HG03108 (cell line): ENCODE results near the gene TUBA1C.
"Not testable (repeated sequence)": the region's sequence is repeated elsewhere in the genome, so short reads cannot be mapped to it uniquely, and the experiment has no call there.

ENCODE experiments used
- ATAC-seq: cut with Tn5 transposase; IDR thresholded peaks from one replicate; pipeline ENCODE4 v1.9.1; 2021; ENCODE audit warnings: moderate library complexity; ENCODE audit not compliant: unreplicated experiment

The TUBA1C gene

GRCh38 chr12:49305762-49306510 is 41.1 kb downstream of the TUBA1C start:
- no peak for ATAC-seq

- no peak for ATAC-seq
These were observed 44.5 kb downstream of the TUBA1C start for GRCh38 chr12:49309386-49309785.

- ATAC-seq = not testable (repeated sequence)
These were observed 45.6 kb downstream of the TUBA1C start for GRCh38 chr12:49310451-49311000.

GRCh38 chr12:49314811-49315210 is 49.9 kb downstream of the TUBA1C start:
- no peak for ATAC-seq

- not testable (repeated sequence) for ATAC-seq
These were observed 52.2 kb downstream of the TUBA1C start for GRCh38 chr12:49317118-49317517.

- not testable (repeated sequence) for ATAC-seq
These were observed 55.7 kb downstream of the TUBA1C start for GRCh38 chr12:49320411-49321103.

- ATAC-seq = no peak
These were observed 57.5 kb downstream of the TUBA1C start for GRCh38 chr12:49322367-49322707.

- ATAC-seq = peak; percentile 98
These were observed 58.0 kb downstream of the TUBA1C start, which contains the start of gene TROAP for GRCh38 chr12:49322708-49323523. Gene TROAP (plus strand): TSS chr12:49323255. CDS start chr12:49323609, 354 bp downstream.

- ATAC-seq = no peak
These were observed 58.7 kb downstream of the TUBA1C start for GRCh38 chr12:49323524-49324097.
